DOHH2 (cell line): Measurements from ENCODE around the gene SLC34A3.

Experiments used
- H3F3A ChIP-seq: fragments of 200-600 bp; sonication (generic), shearing (Covaris generic); 2 replicates; pipeline ENCODE4 v1.6.0; 2016; ENCODE audit warnings: antibody characterized with exemption, mild to moderate bottlenecking; ENCODE audit not compliant: control insufficient read depth, insufficient read depth
- H3K27ac ChIP-seq: fragments of 200-600 bp; sonication (generic); 2 replicates; pipeline ENCODE4 v1.5.1; 2014; ENCODE audit warnings: low read depth, mild to moderate bottlenecking, low read length, moderate library complexity
- H3K27me3 ChIP-seq: fragments of 200-600 bp; sonication (generic); 2 replicates; pipeline ENCODE4 v1.6.1; 2014; ENCODE audit warnings: mild to moderate bottlenecking, low read length, mixed read lengths; ENCODE audit not compliant: control insufficient read depth
- H3K36me3 ChIP-seq: fragments of 200-600 bp; sonication (generic); 2 replicates; pipeline ENCODE4 v1.6.1; 2014; ENCODE audit warnings: mild to moderate bottlenecking, low read length, moderate library complexity, mixed read lengths; ENCODE audit not compliant: control insufficient read depth
- H3K4me1 ChIP-seq: fragments of 200-600 bp; sonication (generic); 2 replicates; pipeline ENCODE4 v1.6.1; 2014; ENCODE audit warnings: mild to moderate bottlenecking, low read length, mixed read lengths; ENCODE audit not compliant: control insufficient read depth
- H3K4me2 ChIP-seq: fragments of 200-600 bp; sonication (generic); 2 replicates; pipeline ENCODE4 v1.6.0; 2014; ENCODE audit warnings: mild to moderate bottlenecking, low read length, moderate library complexity
- H3K4me3 ChIP-seq: fragments of 200-600 bp; sonication (generic); 2 replicates; pipeline ENCODE4 v1.5.1; 2014; ENCODE audit warnings: mild to moderate bottlenecking, low read length, mixed read lengths
- H3K79me2 ChIP-seq: fragments of 200-600 bp; sonication (generic); 2 replicates; pipeline ENCODE4 v1.6.1; 2014; ENCODE audit warnings: mild to moderate bottlenecking, low read length, mixed read lengths; ENCODE audit not compliant: control insufficient read depth
- H3K9me2 ChIP-seq: fragments of 200-600 bp; sonication (generic); replicated peaks from 2 replicates; pipeline ENCODE4 v1.6.1; 2014; ENCODE audit warnings: mild to moderate bottlenecking, low read length, mixed read lengths; ENCODE audit not compliant: control insufficient read depth
- H3K9me3 ChIP-seq: fragments of 200-600 bp; sonication (generic); 2 replicates; pipeline ENCODE4 v1.6.1; 2014; ENCODE audit warnings: antibody characterized with exemption, low read length, mixed read lengths; ENCODE audit not compliant: control insufficient read depth, insufficient read depth
- H4K20me1 ChIP-seq: fragments of 200-600 bp; sonication (generic); 2 replicates; pipeline ENCODE4 v1.6.0; 2014; ENCODE audit warnings: low read depth, mild to moderate bottlenecking, antibody characterized with exemption, low read length, moderate library complexity; ENCODE audit not compliant: control insufficient read depth, insufficient read depth
- EZH2phosphoT487 ChIP-seq: fragments of 200-600 bp; sonication (generic); IDR thresholded peaks from 2 replicates; pipeline ENCODE4 v1.6.1; 2017; ENCODE audit warnings: borderline replicate concordance, mild to moderate bottlenecking, antibody characterized with exemption, low read length, moderate library complexity, mixed read lengths
- TF ChIP-seq, protein P1 (sequence below): fragments of 200-600 bp; sonication (generic); IDR thresholded peaks from one replicate; pipeline ENCODE4 v1.5.1; 2014; ENCODE audit warnings: antibody characterized with exemption, mild to moderate bottlenecking, low read depth, low read length; ENCODE audit not compliant: poor library complexity, severe bottlenecking

The SLC34A3 gene

GRCh38 chr9:137223078-137223970 is 7.4 kb upstream of the SLC34A3 start:
- H3K27ac ChIP-seq = peak overlapping the region; percentile 68
- H3K4me2 ChIP-seq = peak overlapping the region; percentile 99
- peaks cover 6% of the 10 kb centered on the region for H3F3A ChIP-seq
- H3K27me3 ChIP-seq = no peaks in the 10 kb centered on the region
- no peaks in the 10 kb centered on the region for H3K9me3 ChIP-seq
- H3K4me3 ChIP-seq = peak overlapping the region; percentile 99
- H4K20me1 ChIP-seq = no peaks in the 10 kb centered on the region
- peaks cover 5% of the 10 kb centered on the region for H3K79me2 ChIP-seq
- TF ChIP-seq EZH2phosphoT487 = no peak
- TF ChIP-seq, protein P1, sequence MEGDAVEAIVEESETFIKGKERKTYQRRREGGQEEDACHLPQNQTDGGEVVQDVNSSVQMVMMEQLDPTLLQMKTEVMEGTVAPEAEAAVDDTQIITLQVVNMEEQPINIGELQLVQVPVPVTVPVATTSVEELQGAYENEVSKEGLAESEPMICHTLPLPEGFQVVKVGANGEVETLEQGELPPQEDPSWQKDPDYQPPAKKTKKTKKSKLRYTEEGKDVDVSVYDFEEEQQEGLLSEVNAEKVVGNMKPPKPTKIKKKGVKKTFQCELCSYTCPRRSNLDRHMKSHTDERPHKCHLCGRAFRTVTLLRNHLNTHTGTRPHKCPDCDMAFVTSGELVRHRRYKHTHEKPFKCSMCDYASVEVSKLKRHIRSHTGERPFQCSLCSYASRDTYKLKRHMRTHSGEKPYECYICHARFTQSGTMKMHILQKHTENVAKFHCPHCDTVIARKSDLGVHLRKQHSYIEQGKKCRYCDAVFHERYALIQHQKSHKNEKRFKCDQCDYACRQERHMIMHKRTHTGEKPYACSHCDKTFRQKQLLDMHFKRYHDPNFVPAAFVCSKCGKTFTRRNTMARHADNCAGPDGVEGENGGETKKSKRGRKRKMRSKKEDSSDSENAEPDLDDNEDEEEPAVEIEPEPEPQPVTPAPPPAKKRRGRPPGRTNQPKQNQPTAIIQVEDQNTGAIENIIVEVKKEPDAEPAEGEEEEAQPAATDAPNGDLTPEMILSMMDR = no peak
- H3K9me2 ChIP-seq = no peaks in the 10 kb centered on the region
- peaks cover 35% of the 10 kb centered on the region for H3K4me1 ChIP-seq
- H3K36me3 ChIP-seq = no peaks in the 10 kb centered on the region; the same call in 1 of the 2 replicates

DNA sequence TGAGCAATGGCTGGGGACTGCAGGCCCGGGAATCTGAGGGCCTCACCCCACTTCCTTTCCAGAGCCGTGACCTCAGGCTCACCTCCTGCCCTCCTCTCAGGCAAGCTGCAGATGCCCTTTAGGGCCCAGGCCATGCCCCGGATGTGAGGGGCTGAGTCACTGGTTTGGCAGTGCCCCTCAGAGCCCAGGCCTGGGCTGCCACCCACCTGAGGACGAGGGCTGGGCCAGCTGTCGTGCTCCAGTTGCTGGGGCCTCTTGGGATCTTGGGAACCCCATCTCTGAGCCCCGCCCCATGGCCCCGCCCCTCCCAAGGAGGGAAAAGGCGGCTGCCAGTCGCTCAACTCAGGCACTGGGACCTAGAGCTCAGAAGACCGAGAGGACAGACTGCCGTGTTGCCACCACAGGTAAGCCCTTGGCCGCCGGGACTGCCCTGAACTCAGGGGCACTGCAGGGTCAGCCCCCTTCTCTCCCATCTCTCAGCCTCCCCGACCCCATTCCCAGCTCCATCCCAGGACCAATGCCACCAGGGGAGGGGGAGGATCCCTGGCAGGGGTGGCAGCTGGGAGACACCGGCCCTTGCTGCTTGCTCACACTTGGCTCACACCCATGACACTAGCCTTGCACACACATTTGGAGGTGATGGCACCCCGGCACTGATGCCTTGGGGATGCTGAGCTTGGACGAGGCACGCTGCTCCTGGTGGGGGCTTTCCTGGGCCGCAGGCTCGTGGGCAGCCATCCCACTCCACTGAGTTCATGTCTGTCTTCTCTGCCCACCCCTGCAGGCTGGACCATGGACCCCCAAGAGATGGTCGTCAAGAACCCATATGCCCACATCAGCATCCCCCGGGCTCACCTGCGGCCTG is 5.6 kb upstream of the SLC34A3 start, which contains the start of gene CYSRT1:
Gene CYSRT1 (plus strand): TSS at position 345 of the 865 bp plus-strand sequence. CDS start 448 bp downstream, at position 793.
- H3K27ac ChIP-seq = peak within 1 kb of the TSS; percentile 68
- no peaks in the 10 kb centered on the region for H3K36me3 ChIP-seq
- no peaks in the 10 kb centered on the region for H4K20me1 ChIP-seq
- TF ChIP-seq, protein P1 = no peak
- TF ChIP-seq EZH2phosphoT487 = no peak
- peak within 1 kb of the TSS; percentile 99 for H3K4me3 ChIP-seq
- peaks cover 35% of the 10 kb centered on the region for H3K4me1 ChIP-seq
- no peaks in the 10 kb centered on the region for H3K9me2 ChIP-seq
- H3K27me3 ChIP-seq = peaks cover 9% of the 10 kb centered on the region
- peaks cover 6% of the 10 kb centered on the region for H3F3A ChIP-seq
- peaks cover 5% of the 10 kb centered on the region for H3K79me2 ChIP-seq
- H3K4me2 ChIP-seq = peak within 1 kb of the TSS; percentile 97
- H3K9me3 ChIP-seq = no peaks in the 10 kb centered on the region

DNA sequence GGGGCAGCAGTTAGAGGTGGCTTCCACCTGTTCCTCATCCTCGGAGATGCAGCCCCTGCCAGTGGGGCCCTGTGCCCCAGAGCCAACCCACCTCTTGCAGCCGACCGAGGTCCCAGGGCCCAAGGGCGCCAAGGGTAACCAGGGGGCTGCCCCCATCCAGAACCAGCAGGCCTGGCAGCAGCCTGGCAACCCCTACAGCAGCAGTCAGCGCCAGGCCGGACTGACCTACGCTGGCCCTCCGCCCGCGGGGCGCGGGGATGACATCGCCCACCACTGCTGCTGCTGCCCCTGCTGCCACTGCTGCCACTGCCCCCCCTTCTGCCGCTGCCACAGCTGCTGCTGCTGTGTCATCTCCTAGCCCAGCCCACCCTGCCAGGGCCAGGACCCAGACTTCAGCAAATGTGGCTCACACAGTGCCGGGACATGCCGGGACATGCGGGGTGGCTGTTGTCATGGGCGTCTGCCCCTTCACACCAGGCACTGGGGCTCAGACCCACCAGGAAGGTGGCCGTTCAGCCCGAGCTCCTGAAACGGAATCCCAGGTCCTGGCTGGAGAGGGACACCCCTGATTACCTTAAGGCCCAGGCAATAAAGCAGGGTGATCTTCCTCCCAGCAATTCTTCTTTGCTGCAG is 4.9 kb upstream of the SLC34A3 start:
- Histone ChIP-seq H3F3A (peaks cover 6% of the 10 kb centered on the region), H3K4me3 (no peak overlapping the region), H3K36me3 (no peaks in the 10 kb centered on the region), H4K20me1 (no peaks in the 10 kb centered on the region), H3K79me2 (peaks cover 5% of the 10 kb centered on the region), H3K27me3 (peaks cover 13% of the 10 kb centered on the region), H3K27ac (no peak overlapping the region), H3K9me3 (no peaks in the 10 kb centered on the region), H3K4me2 (no peak overlapping the region), H3K4me1 (peaks cover 35% of the 10 kb centered on the region), H3K9me2 (no peaks in the 10 kb centered on the region)
- TF ChIP-seq, protein P1 = no peak
- TF ChIP-seq EZH2phosphoT487 = no peak
